MV-4-11 (cell line): ENCODE data around the gene SPP1.

Source experiments
- DNase-seq: peaks from one replicate; lab custom pipeline; 2025; lab: John Stamatoyannopoulos, UW

Gene SPP1

GRCh38 chr4:87956501-87956900 lies 19.0 kb upstream of the SPP1 start:
- DNase-seq = no peak

DNA sequence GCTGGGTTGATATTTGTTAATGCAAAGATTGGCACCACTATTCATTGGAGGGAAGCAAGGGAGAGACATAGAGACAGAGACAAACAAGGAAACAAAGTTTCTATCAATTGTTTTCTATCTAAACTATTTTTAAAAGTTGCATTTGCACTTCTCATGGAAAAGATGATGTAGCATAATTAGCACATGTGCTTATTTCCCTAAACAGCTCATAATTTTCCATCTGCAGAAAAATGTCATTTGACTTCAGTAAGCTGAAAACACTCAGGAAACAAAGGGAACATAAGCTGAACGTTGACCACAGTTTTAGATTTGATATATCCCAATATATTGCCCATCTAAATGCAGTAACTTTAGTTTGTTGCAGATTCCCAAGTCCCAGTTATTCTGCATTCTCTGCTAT lies 18.5 kb upstream of the SPP1 start:
- no peak for DNase-seq

GRCh38 chr4:87961993-87962392 lies 13.5 kb upstream of the SPP1 start:
- no peak for DNase-seq

DNA sequence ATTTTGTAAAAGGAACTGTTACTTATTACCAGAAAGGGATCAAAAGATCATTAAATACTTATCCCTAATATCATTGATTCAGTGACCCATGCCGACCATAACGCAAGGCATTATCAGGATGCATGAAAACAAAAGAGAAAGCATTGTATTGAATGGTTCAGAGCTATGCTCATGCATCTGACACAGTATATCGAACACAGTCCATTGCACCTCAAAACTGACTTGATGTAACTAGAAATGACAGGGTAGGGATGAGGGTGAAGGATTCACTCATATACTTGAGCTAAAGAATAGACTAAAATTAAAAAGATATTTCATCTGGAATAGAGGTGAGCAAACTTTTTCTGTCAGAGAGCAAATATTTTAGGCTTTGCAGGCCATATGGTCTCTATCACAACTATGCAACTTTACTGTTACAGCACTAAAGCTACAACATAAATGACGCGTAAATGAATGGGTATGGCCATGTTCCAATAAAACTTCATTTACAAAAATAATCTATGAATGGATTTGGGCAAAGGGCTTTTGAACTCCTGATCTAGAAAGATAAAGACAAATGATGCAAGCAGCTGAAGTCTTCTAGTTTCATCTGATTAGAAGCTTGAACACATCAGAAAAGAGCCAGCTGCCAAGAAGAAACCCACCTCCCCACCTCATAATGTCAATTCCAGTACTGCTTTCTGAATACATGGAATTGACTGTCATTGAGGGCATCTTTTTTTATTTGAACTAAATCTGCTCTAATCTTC lies 12.9 kb upstream of the SPP1 start:
- no peak for DNase-seq

GRCh38 chr4:87965501-87965975 lies 10.0 kb upstream of the SPP1 start:
- DNase-seq = no peak

GRCh38 chr4:87966095-87966496 lies 9.4 kb upstream of the SPP1 start:
- no peak for DNase-seq

GRCh38 chr4:87967193-87967592 lies 8.3 kb upstream of the SPP1 start:
- DNase-seq = no peak

DNA sequence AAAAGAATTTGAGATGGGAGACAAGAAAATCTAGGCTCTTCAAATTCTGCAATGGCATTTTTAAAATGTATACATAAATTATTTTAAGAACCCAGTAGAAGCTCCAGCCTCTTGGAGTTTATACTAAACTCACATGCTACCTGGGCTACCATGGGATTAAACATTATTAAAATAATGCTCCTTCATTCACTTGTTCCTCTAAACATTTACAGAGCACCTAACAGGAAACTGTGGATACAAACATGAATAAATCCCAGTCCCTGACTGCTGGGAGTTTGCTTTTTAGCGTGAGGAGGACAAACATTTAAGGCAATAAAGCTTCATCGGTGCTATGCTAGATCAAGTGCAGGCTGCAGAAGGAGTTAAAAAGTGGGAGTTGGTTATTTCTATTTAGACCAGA lies 5.4 kb upstream of the SPP1 start:
- DNase-seq = no peak

- no peak for DNase-seq
Measured at GRCh38 chr4:87971866-87972265, 3.6 kb upstream of the SPP1 start.

DNA sequence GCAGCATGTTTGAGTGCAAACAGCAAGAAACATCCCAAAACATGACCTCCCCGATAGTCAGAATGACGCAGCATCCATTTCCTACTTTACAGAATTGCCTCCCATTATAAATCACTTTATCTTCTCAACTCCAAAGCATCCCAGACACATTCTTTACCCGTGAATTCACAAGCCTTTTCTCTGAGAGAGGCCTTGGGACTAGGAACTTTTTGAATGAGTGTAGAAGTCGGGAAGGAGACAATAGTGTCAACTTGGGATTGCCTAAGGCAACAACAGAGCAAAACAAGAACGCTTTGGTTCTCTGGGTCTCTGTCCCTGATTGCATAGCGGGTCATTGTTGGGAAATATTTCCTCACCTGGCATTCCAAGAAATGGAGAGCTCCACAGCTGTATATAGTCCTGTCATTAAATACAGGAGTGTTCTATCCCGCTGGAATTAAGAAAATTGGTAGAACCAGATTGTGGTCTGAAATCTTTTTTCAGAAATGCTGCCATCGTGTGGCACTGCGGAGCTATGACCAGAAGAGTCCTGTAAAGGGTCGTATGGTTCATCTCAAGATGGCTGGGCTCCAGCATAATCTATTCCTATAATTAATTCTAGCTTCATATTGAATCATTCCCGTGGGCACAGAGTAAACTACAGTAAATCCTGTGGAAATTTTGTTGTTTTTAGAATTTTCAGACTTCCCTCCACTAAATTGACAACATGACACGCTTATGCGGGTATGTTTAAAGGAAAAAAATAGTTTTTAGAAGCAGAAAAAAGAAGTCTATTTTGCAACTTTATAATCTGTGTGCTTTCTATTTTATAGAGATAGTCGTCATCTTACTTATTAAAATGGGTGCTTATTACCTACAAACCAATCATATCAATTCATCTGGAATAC lies 2.0 kb upstream of the SPP1 start:
- peak; percentile 39 for DNase-seq

DNA sequence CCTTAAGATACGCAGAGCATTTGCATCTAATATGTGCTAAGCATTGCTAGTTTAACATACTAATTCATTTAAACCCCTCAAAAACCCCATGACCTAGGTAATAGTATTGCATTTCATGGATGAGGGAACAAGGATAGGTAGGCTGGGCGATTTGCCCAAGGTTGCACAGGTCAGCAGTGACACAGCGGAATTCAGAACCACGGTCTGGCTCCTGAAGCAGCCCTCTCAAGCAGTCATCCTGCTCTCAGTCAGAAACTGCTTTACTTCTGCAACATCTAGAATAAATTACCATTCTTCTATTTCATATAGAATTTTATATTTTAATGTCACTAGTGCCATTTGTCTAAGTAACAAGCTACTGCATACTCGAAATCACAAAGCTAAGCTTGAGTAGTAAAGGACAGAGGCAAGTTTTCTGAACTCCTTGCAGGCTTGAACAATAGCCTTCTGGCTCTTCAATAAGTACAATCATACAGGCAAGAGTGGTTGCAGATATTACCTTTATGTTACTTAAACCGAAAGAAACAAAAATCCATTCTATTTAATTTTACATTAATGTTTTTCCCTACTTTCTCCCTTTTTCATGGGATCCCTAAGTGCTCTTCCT lies 555 bp upstream of the SPP1 start:
- DNase-seq = no peak

GRCh38 chr4:87977521-87978278 lies 2.2 kb downstream of the SPP1 start:
- no peak for DNase-seq

DNA sequence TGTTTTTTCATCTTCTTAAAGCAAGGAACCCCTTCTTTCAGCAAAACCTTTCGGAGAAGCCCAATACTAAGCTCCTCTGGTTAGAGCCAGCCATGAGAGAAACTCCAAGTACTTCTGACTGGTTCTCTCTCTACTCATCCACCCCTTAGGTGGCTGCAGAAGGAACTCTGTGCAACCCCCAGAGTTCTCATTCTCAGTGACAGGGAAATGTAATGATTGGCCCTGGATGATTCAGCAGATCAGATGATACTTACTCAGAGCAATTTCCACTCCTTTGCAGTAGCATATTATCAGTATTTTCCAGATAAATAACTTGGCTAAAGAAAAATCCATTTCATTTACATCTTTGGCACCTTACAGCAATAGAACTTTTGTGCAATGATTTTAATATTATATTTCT lies 3.2 kb downstream of the SPP1 start:
- no peak for DNase-seq

GRCh38 chr4:87979810-87980209 lies 4.3 kb downstream of the SPP1 start:
- no peak for DNase-seq

GRCh38 chr4:87981486-87981885 lies 6.0 kb downstream of the SPP1 start:
- no peak for DNase-seq

DNA sequence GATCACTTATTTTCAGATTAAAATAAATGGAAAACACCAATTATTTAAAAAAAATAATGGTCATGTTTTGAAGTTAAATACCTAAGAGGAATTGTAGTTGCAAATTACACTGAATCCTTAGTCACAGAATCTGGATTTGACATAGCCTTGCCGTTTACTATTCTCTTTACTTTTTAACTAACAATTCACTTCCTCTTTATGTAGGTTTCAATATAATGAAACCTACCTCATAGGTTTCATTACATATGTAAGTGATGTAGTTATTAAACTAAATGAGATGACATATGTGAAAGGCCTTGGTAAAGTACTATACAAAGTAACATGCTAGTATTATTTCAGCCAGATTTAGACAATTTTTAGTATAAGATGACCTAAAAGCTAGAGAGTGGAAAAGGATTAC lies 6.5 kb downstream of the SPP1 start:
- DNase-seq = peak; percentile 38

- no peak for DNase-seq
Measured at GRCh38 chr4:87982446-87983010, 7.0 kb downstream of the SPP1 start.

GRCh38 chr4:87983996-87984395 lies 8.5 kb downstream of the SPP1 start:
- no peak for DNase-seq

- DNase-seq = peak; percentile 24
Measured at GRCh38 chr4:87985097-87985886, 9.8 kb downstream of the SPP1 start.

DNA sequence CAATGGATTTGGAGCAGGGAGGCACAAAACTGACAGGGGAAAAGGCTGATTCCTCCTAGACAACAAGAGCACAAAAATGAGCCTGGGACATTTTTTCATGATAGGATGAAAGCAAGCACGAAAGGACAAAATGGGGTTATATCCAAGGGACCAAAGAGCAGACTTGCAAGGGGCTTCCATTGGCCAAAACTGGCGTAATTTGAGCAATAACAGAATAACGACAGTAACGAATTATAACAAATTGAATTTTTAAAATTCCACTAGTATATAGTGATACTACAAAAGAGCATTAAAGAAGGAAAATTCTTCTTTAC lies 10.3 kb downstream of the SPP1 start:
- no peak for DNase-seq

DNA sequence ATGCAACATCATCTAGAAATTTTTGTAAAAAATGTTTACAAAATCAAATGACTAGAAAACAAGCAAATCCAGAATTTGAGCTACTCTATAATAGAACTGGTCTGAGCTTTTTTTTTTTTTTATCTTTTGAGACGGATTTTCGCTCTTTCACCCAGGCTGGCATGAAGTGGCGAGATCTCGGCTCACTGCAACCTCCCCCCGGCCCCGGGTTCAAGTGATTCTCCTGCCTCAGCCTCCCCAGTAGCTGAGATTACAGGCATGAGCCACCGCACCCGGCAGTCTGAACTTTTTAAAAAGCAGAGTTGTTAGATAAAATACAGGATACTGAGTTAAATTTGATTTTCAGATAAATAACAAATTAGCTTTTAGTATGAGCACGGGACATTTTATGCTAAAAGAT lies 11.0 kb downstream of the SPP1 start:
- DNase-seq = no peak
